Measurements from ENCODE around the gene MAGI2.

MAGI2 gene

DNA sequence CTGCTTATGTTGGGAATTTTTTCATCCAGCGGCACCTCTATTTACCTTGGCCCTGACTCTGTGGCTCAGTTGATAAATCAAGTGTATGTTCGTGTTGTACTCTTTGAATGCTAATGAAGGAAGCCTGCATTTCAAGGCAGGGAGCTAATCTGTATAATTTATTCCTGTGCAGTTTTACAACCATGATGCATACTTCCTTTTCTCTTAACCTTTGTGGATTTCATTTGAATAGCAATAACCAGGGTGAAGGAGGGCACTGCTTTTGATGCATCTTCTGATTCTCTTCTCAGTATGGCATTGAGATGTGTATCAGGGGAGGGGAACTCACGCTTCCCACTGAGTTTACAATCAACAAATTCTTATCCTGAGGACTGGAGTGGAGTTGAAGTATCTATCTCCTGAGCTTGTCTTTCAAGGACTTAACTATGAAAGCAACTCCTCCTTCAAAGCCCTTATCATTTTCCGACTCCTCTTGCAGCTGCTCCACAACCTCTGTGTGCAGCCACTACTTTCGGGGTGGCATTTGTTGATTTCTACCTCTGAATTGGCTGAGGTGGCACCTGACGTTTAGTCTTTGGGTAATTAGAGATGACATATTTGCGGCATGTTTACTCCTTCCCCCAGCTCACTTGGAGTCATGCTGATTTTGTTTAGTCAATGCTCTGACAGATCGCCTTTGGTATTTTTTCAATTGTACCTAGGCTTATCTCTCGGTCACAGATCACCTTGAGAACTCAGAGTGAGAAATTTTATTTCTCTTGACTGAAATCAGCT, 1379.7 kb downstream of the MAGI2 start:
- no peak overlapping the region for H3K4me3 ChIP-seq (ENCODE audit: insufficient read depth, low read length, poor library complexity, severe bottlenecking)
- no peak overlapping the region for H2AFZ ChIP-seq (ENCODE audit: low read depth, low read length, severe bottlenecking)
- H3K79me2 ChIP-seq (ENCODE audit: insufficient read depth, low read length) = no peaks in the 10 kb centered on the region
- TF ChIP-seq EZH2phosphoT487 (conservative IDR thresholded peaks at IDR 0.05; ENCODE audit: low read length) (no peak), CTCF (IDR thresholded peaks at IDR 0.05; ENCODE audit: insufficient read depth, low read length, poor library complexity, severe bottlenecking) (no peak)
- no peak overlapping the region for H3K27ac ChIP-seq (ENCODE audit: low read depth, low read length)
- no peaks in the 10 kb centered on the region for H3F3A ChIP-seq (ENCODE audit: insufficient read depth)
- H3K9me3 ChIP-seq (ENCODE audit: insufficient read depth, low read length) = no peaks in the 10 kb centered on the region
- H3K4me2 ChIP-seq (ENCODE audit: low read depth, low read length, poor library complexity, severe bottlenecking) = no peak overlapping the region
- no peaks in the 10 kb centered on the region for H3K36me3 ChIP-seq (ENCODE audit: low read length)
- no peak overlapping the region for H3K9ac ChIP-seq (ENCODE audit: low read length)
- no peaks in the 10 kb centered on the region for H3K9me2 ChIP-seq (replicated peaks; ENCODE audit: insufficient read depth, low read length)
- no peaks in the 10 kb centered on the region for H4K20me1 ChIP-seq (ENCODE audit: low read depth, low read length)
- H3K27me3 ChIP-seq (ENCODE audit: low read length) = no peaks in the 10 kb centered on the region; the same call in 1 of the 2 replicates

- Histone ChIP-seq H3K36me3 (ENCODE audit: low read length) (no peaks in the 10 kb centered on the region), H3K9me3 (ENCODE audit: insufficient read depth, low read length) (no peaks in the 10 kb centered on the region), H3K9me2 (replicated peaks; ENCODE audit: insufficient read depth, low read length) (no peaks in the 10 kb centered on the region), H3K27me3 (ENCODE audit: low read length) (no peaks in the 10 kb centered on the region; the same call in 1 of the 2 replicates), H3K79me2 (ENCODE audit: insufficient read depth, low read length) (no peaks in the 10 kb centered on the region), H2AFZ (ENCODE audit: low read depth, low read length, severe bottlenecking) (no peak overlapping the region), H4K20me1 (ENCODE audit: low read depth, low read length) (no peaks in the 10 kb centered on the region), H3K4me2 (ENCODE audit: low read depth, low read length, poor library complexity, severe bottlenecking) (no peak overlapping the region), H3K27ac (ENCODE audit: low read depth, low read length) (no peak overlapping the region), H3K9ac (ENCODE audit: low read length) (no peak overlapping the region), H3F3A (ENCODE audit: insufficient read depth) (no peaks in the 10 kb centered on the region), H3K4me3 (ENCODE audit: insufficient read depth, low read length, poor library complexity, severe bottlenecking) (no peak overlapping the region)
- TF ChIP-seq EZH2phosphoT487 (conservative IDR thresholded peaks at IDR 0.05; ENCODE audit: low read length) = no peak
Observed at GRCh38 chr7:78072201-78072590, 1381.3 kb downstream of the MAGI2 start.

- TF ChIP-seq CTCF (IDR thresholded peaks at IDR 0.05; ENCODE audit: insufficient read depth, low read length, poor library complexity, severe bottlenecking) (no peak), EZH2phosphoT487 (conservative IDR thresholded peaks at IDR 0.05; ENCODE audit: low read length) (no peak)
- Histone ChIP-seq H2AFZ (ENCODE audit: low read depth, low read length, severe bottlenecking) (no peak overlapping the region), H3K79me2 (ENCODE audit: insufficient read depth, low read length) (no peaks in the 10 kb centered on the region)
Observed at GRCh38 chr7:78071491-78072200, 1381.8 kb downstream of the MAGI2 start.

DNA sequence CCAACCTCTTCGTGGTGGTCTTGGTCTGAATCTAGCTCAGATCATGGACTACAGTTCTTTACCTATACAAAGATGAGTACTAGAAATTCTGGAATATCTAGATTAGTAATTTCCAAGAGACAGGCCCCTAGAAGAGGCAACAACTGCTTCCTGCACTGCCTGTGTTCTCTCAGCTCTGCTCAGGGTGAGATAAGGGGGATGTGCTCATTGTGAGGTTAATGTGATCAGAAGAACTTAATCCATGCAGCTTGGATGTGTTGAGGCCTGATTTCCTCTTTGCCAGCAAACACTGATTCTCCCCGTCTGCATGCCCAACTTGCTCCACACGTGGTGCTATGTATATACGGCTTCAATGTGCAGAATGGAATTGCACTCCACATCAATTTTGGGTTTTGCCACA, 1386.9 kb downstream of the MAGI2 start:
- H3K36me3 ChIP-seq (ENCODE audit: low read length) = no peaks in the 10 kb centered on the region
- H3K79me2 ChIP-seq (ENCODE audit: insufficient read depth, low read length) = no peaks in the 10 kb centered on the region
- no peak for TF ChIP-seq EZH2phosphoT487 (conservative IDR thresholded peaks at IDR 0.05; ENCODE audit: low read length)
- no peak overlapping the region for H3K27ac ChIP-seq (ENCODE audit: low read depth, low read length)
- H3K27me3 ChIP-seq (ENCODE audit: low read length) = no peaks in the 10 kb centered on the region
- H3K4me3 ChIP-seq (ENCODE audit: insufficient read depth, low read length, poor library complexity, severe bottlenecking) = no peak overlapping the region
- H3F3A ChIP-seq (ENCODE audit: insufficient read depth) = no peaks in the 10 kb centered on the region
- no peak overlapping the region for H3K4me2 ChIP-seq (ENCODE audit: low read depth, low read length, poor library complexity, severe bottlenecking)
- H3K9me2 ChIP-seq (replicated peaks; ENCODE audit: insufficient read depth, low read length) = no peaks in the 10 kb centered on the region
- H2AFZ ChIP-seq (ENCODE audit: low read depth, low read length, severe bottlenecking) = no peak overlapping the region
- no peaks in the 10 kb centered on the region for H4K20me1 ChIP-seq (ENCODE audit: low read depth, low read length)
- no peak overlapping the region for H3K9ac ChIP-seq (ENCODE audit: low read length)
- H3K9me3 ChIP-seq (ENCODE audit: insufficient read depth, low read length) = no peaks in the 10 kb centered on the region

More at GRCh38 chr7:78071491-78072200, 1381.8 kb downstream of the MAGI2 start:
- no peaks in the 10 kb centered on the region for H4K20me1 ChIP-seq (ENCODE audit: low read depth, low read length)
- no peaks in the 10 kb centered on the region; the same call in 1 of the 2 replicates for H3K27me3 ChIP-seq (ENCODE audit: low read length)
- H3K9me3 ChIP-seq (ENCODE audit: insufficient read depth, low read length) = no peaks in the 10 kb centered on the region
- no peaks in the 10 kb centered on the region for H3F3A ChIP-seq (ENCODE audit: insufficient read depth)
- H3K9me2 ChIP-seq (replicated peaks; ENCODE audit: insufficient read depth, low read length) = no peaks in the 10 kb centered on the region
- no peak overlapping the region for H3K4me2 ChIP-seq (ENCODE audit: low read depth, low read length, poor library complexity, severe bottlenecking)
- H3K4me3 ChIP-seq (ENCODE audit: insufficient read depth, low read length, poor library complexity, severe bottlenecking) = no peak overlapping the region
- H3K36me3 ChIP-seq (ENCODE audit: low read length) = no peaks in the 10 kb centered on the region
- H3K27ac ChIP-seq (ENCODE audit: low read depth, low read length) = no peak overlapping the region
- H3K9ac ChIP-seq (ENCODE audit: low read length) = no peak overlapping the region
